Ectodermal cell (in vitro differentiated cells): Measurements from ENCODE around the gene FAM181A.

ENCODE experiments used
- H3K27ac ChIP-seq: 2 replicates; pipeline ENCODE4 v1.7.0; 2013; ENCODE audit warnings: mild to moderate bottlenecking, low read depth, low read length; ENCODE audit not compliant: insufficient read depth, poor library complexity, severe bottlenecking
- H3K27me3 ChIP-seq: 2 replicates; pipeline ENCODE4 v1.7.0; 2013; ENCODE audit warnings: mild to moderate bottlenecking, low read length; ENCODE audit not compliant: insufficient read depth, control insufficient read depth, poor library complexity, severe bottlenecking
- H3K36me3 ChIP-seq: one replicate; pipeline ENCODE4 v1.7.0; 2013; ENCODE audit warnings: low read length; ENCODE audit not compliant: control insufficient read depth, insufficient read depth
- H3K4me1 ChIP-seq: one replicate; pipeline ENCODE4 v1.7.0; 2013; ENCODE audit warnings: low read length; ENCODE audit not compliant: control insufficient read depth, insufficient read depth
- H3K4me3 ChIP-seq: 2 replicates; pipeline ENCODE4 v1.7.0; 2013; ENCODE audit warnings: low read depth, low read length, control low read depth; ENCODE audit not compliant: insufficient read depth
- H3K9me3 ChIP-seq: 2 replicates; pipeline ENCODE4 v1.7.0; 2013; ENCODE audit warnings: mild to moderate bottlenecking, low read length, moderate library complexity; ENCODE audit not compliant: control insufficient read depth
- WGBS, 2 experiments: methylation state at CpG; one replicate each; pipeline ENCODE4 v1.1.7; 2013; ENCODE audit warnings: missing lambda C conversion rate in 2 of 2; 5-methylcytosine and 5-hydroxymethylcytosine counted together

The FAM181A gene

GRCh38 chr14:93903342-93904184 lies 23.6 kb upstream of the FAM181A start:
- H3K27ac ChIP-seq, result no peak overlapping the region
- no peaks in the 10 kb centered on the region for H3K36me3 ChIP-seq
- 69 to 70% methylated on average over 15 of the region's 15 CpGs for WGBS, 2 experiments
- H3K27me3 ChIP-seq, result no peaks in the 10 kb centered on the region
- H3K9me3 ChIP-seq, result no peaks in the 10 kb centered on the region
- H3K4me3 ChIP-seq, result no peak overlapping the region
- no peaks in the 10 kb centered on the region for H3K4me1 ChIP-seq

- H3K27ac ChIP-seq, result no peak overlapping the region
- WGBS, 2 experiments, result 80 to 87% methylated on average over 4 of the region's 4 CpGs
Measured at GRCh38 chr14:93905623-93906022, 21.5 kb upstream of the FAM181A start.

GRCh38 chr14:93906341-93907329 lies 20.5 kb upstream of the FAM181A start:
- H3K27me3 ChIP-seq, result no peaks in the 10 kb centered on the region
- 53 to 57% methylated on average over 15 of the region's 15 CpGs for WGBS, 2 experiments
- H3K9me3 ChIP-seq, result no peaks in the 10 kb centered on the region
- no peak overlapping the region for H3K4me3 ChIP-seq
- H3K36me3 ChIP-seq, result no peaks in the 10 kb centered on the region
- H3K4me1 ChIP-seq, result no peaks in the 10 kb centered on the region
- no peak overlapping the region for H3K27ac ChIP-seq

More at GRCh38 chr14:93905623-93906022, 21.5 kb upstream of the FAM181A start:
- H3K4me1 ChIP-seq, result no peaks in the 10 kb centered on the region
- no peaks in the 10 kb centered on the region for H3K27me3 ChIP-seq
- H3K9me3 ChIP-seq, result no peaks in the 10 kb centered on the region
- H3K36me3 ChIP-seq, result no peaks in the 10 kb centered on the region
- H3K4me3 ChIP-seq, result no peak overlapping the region

- H3K9me3 ChIP-seq, result no peaks in the 10 kb centered on the region
- no peak overlapping the region for H3K4me3 ChIP-seq
- no peaks in the 10 kb centered on the region for H3K36me3 ChIP-seq
- no peaks in the 10 kb centered on the region for H3K27me3 ChIP-seq
- no peaks in the 10 kb centered on the region for H3K4me1 ChIP-seq
- no peak overlapping the region for H3K27ac ChIP-seq
- WGBS, 2 experiments, result 96 to 97% methylated on average over 5 of the region's 5 CpGs
Measured at GRCh38 chr14:93909429-93910128, 17.6 kb upstream of the FAM181A start.

GRCh38 chr14:93911975-93912615 lies 15.0 kb upstream of the FAM181A start:
- no peaks in the 10 kb centered on the region for H3K27me3 ChIP-seq
- no peaks in the 10 kb centered on the region for H3K36me3 ChIP-seq
- no peak overlapping the region for H3K27ac ChIP-seq
- 92 to 97% methylated on average over 5 of the region's 5 CpGs for WGBS, 2 experiments
- H3K9me3 ChIP-seq, result no peaks in the 10 kb centered on the region
- H3K4me1 ChIP-seq, result no peaks in the 10 kb centered on the region
- H3K4me3 ChIP-seq, result no peak overlapping the region

GRCh38 chr14:93912782-93913181 lies 14.4 kb upstream of the FAM181A start:
- Histone ChIP-seq H3K4me1 (no peaks in the 10 kb centered on the region), H3K4me3 (no peak overlapping the region), H3K27ac (no peak overlapping the region), H3K9me3 (no peaks in the 10 kb centered on the region), H3K27me3 (no peaks in the 10 kb centered on the region), H3K36me3 (no peaks in the 10 kb centered on the region)
- 91 to 96% methylated on average over 4 of the region's 4 CpGs for WGBS, 2 experiments

GRCh38 chr14:93914278-93914677 lies 12.9 kb upstream of the FAM181A start:
- Histone ChIP-seq H3K4me1 (no peaks in the 10 kb centered on the region), H3K4me3 (no peak overlapping the region), H3K27me3 (no peaks in the 10 kb centered on the region), H3K27ac (no peak overlapping the region), H3K36me3 (no peaks in the 10 kb centered on the region), H3K9me3 (no peaks in the 10 kb centered on the region)
- WGBS, 2 experiments, result 92 to 98% methylated on average over 4 of the region's 4 CpGs

- Histone ChIP-seq H3K27me3 (no peaks in the 10 kb centered on the region), H3K4me3 (no peak overlapping the region), H3K27ac (no peak overlapping the region), H3K9me3 (no peaks in the 10 kb centered on the region), H3K36me3 (no peaks in the 10 kb centered on the region), H3K4me1 (no peaks in the 10 kb centered on the region)
- WGBS, 2 experiments, result 89 to 91% methylated on average over 14 of the region's 14 CpGs
Measured at GRCh38 chr14:93915070-93915705, 12.0 kb upstream of the FAM181A start.

GRCh38 chr14:93915800-93916199 lies 11.3 kb upstream of the FAM181A start:
- H3K9me3 ChIP-seq, result no peaks in the 10 kb centered on the region
- no peak overlapping the region for H3K27ac ChIP-seq
- WGBS, 2 experiments, result 82 to 84% methylated on average over 2 of the region's 2 CpGs
- H3K4me1 ChIP-seq, result no peaks in the 10 kb centered on the region
- no peaks in the 10 kb centered on the region for H3K36me3 ChIP-seq
- no peaks in the 10 kb centered on the region for H3K27me3 ChIP-seq
- no peak overlapping the region for H3K4me3 ChIP-seq
